Breast epithelium (tissue), 4 donors: ENCODE results near the gene LRRC8A. TPM values are rescaled to one million over a fixed set of nuclear protein-coding genes. Genes with fewer than 3 reads are reported as not detected.

ENCODE experiments used
- DNase-seq, 2 donors: peaks; one replicate each; pipeline ENCODE4 v3.0.0-alpha.2; 2019; ENCODE audit warnings: low spot score in 2 of 2
- H3K27ac ChIP-seq, 2 donors: fragments of 200-600 bp; sonication (generic) in 1 of 2; one replicate each; pipeline ENCODE4 v1.5.1; 2016 to 2019; ENCODE audit warnings: mild to moderate bottlenecking in 1 of 2
- H3K27me3 ChIP-seq, 2 donors: fragments of 200-600 bp; sonication (generic) in 1 of 2; one replicate each; pipeline versions ENCODE4 v1.5.1 to v1.6.0; 2017 to 2019; ENCODE audit warnings: control low read depth in 1 of 2, mild to moderate bottlenecking in 1 of 2
- H3K36me3 ChIP-seq: fragments of 200-600 bp; one replicate; pipeline ENCODE4 v1.5.1; 2019
- H3K4me1 ChIP-seq, 2 donors: fragments of 200-600 bp; sonication (generic); one replicate each; pipeline ENCODE4 v1.5.1; 2016 to 2019; ENCODE audit warnings: control low read depth in 1 of 2
- H3K4me3 ChIP-seq, 3 donors: fragments of 200-600 bp; sonication (generic); 1 replicate in 2 of 3; 2 replicates in 1 of 3; pipeline ENCODE4 v1.5.1; 2016 to 2019; ENCODE audit warnings: mild to moderate bottlenecking in 3 of 3, moderate library complexity in 2 of 3
- H3K9me3 ChIP-seq, 2 donors: fragments of 200-600 bp; sonication (generic) in 1 of 2; one replicate each; pipeline ENCODE4 v1.5.1; 2016 to 2019; ENCODE audit warnings: control low read depth in 1 of 2
- POLR2A ChIP-seq: fragments of 450-650 bp; IDR thresholded peaks from one replicate; pipeline ENCODE4 v1.6.1; 2016; ENCODE audit warnings: antibody characterized with exemption, mild to moderate bottlenecking, moderate library complexity
- POLR2AphosphoS5 ChIP-seq, 3 donors: sonication (generic); formaldehyde crosslinking; IDR thresholded peaks; one replicate each; pipeline ENCODE4 v1.6.1; 2017; ENCODE audit warnings: antibody characterized with exemption in 3 of 3
- intact Hi-C: fragments of 100-400 bp; cut with DNase I; formaldehyde crosslinking; loops from one replicate; pipeline ENCODE4 v1.15.1; 2023; ENCODE audit warnings: low total_unique reads
- total RNA-seq, 3 donors: library from RNA; depleted of rRNA; stranded (reverse); fragments of >200 nt; gene quantifications; one replicate each; pipeline ENCODE4 v1.1.0, GENCODE V29; 2016
- TF ChIP-seq, protein P1 (sequence below), 3 donors: fragments of 450-650 bp; IDR thresholded peaks; one replicate each; pipeline ENCODE4 v1.5.1; 2016 to 2017; ENCODE audit warnings: antibody characterized with exemption in 3 of 3, mild to moderate bottlenecking in 3 of 3, moderate library complexity in 3 of 3

LRRC8A gene
- total RNA-seq, 3 donors from 2014 or later = 26.1 to 52.7 (median 40.6) TPM

DNA sequence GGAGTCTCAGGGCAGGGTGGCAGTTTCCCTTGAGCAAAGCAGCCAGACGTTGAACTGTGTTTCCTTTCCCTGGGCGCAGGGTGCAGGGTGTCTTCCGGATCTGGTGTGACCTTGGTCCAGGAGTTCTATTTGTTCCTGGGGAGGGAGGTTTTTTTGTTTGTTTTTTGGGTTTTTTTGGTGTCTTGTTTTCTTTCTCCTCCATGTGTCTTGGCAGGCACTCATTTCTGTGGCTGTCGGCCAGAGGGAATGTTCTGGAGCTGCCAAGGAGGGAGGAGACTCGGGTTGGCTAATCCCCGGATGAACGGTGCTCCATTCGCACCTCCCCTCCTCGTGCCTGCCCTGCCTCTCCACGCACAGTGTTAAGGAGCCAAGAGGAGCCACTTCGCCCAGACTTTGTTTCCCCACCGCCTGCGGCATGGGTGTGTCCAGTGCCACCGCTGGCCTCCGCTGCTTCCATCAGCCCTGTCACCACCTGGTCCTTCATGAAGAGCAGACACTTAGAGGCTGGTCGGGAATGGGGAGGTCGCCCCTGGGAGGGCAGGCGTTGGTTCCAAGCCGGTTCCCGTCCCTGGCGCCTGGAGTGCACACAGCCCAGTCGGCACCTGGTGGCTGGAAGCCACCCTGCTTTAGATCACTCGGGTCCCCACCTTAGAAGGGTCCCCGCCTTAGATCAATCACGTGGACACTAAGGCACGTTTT lies 35.4 kb downstream of the LRRC8A start:
- H3K4me3 ChIP-seq = peak overlapping the region in 1 of 3 donors; percentile 28
- intact Hi-C loops = no loop called here
- peak; percentile 87 to 92 for DNase-seq
- TF ChIP-seq POLR2AphosphoS5 (IDR thresholded peaks at IDR 0.05) (peak; percentile 53 to 70 (median 55)), POLR2A (no peak)
- TF ChIP-seq, protein P1, sequence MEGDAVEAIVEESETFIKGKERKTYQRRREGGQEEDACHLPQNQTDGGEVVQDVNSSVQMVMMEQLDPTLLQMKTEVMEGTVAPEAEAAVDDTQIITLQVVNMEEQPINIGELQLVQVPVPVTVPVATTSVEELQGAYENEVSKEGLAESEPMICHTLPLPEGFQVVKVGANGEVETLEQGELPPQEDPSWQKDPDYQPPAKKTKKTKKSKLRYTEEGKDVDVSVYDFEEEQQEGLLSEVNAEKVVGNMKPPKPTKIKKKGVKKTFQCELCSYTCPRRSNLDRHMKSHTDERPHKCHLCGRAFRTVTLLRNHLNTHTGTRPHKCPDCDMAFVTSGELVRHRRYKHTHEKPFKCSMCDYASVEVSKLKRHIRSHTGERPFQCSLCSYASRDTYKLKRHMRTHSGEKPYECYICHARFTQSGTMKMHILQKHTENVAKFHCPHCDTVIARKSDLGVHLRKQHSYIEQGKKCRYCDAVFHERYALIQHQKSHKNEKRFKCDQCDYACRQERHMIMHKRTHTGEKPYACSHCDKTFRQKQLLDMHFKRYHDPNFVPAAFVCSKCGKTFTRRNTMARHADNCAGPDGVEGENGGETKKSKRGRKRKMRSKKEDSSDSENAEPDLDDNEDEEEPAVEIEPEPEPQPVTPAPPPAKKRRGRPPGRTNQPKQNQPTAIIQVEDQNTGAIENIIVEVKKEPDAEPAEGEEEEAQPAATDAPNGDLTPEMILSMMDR (IDR thresholded peaks at IDR 0.05) = no peak
- peak overlapping the region; percentile 92 to 93 for H3K27ac ChIP-seq
- no peaks in the 10 kb centered on the region for H3K36me3 ChIP-seq
- H3K9me3 ChIP-seq = no peaks in the 10 kb centered on the region
- peaks cover 15 to 28% of the 10 kb centered on the region in 2 donors for H3K4me1 ChIP-seq
- H3K27me3 ChIP-seq = no peaks in the 10 kb centered on the region

DNA sequence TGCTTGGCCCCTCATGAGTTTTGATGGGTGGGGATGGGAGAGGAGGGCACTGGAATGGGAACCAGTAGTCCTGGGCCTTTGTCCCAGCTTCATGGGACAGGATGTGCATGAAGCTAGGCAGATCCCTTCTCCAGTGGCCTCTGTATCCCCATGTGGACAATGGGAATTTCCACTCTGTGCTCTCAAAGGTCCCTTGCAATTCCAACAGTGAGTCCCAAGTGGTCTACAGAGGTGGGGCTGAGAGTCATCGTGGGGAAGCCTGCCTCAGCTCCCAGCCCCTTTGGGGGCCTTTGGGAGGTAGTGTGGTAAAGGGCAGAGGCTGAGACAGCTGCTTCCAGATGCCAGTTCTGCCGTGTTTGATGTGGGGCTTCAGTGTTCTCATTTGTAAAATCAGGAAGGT lies 37.0 kb downstream of the LRRC8A start:
- TF ChIP-seq, protein P1 (IDR thresholded peaks at IDR 0.05) = no peak
- TF ChIP-seq POLR2A (no peak), POLR2AphosphoS5 (IDR thresholded peaks at IDR 0.05) (no peak)
- intact Hi-C loops = loop anchor here (1.0 kb wide), 1 partner anchor 16 kb away; no protein-coding TSS in a partner anchor

DNA sequence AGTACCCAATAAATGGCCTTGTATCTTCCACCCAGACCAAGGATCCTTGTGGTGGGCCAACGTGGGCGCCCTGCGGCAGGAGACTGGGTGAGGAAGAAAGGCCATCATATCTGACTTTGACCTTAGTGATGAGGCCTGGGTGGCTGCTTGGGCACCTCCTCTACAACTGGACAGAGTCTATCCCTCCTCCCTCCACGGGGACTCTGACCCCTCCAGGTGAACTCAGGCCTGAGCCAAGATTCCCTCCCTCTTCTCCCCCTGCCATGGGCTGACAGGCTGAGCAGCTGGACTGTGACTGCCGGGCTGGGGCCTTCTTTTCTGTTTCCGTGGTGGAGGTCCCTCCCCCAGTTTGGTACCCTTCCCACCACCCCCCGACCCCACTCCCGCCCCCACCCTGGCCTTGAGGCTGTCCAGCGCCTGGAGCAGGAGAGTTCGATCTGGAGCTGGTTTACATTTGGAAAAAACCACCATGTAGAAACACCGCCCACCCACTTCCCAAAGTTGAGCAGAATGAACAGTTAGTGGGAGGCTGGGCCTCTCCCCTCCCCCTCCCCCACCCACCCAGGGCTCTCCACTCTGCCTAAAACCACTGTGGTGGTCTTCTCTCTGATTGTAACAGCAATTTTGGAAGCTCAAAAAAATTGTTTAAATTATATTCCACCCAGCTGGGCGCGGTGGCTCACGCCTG lies 37.6 kb downstream of the LRRC8A start:
- peaks cover 15 to 17% of the 10 kb centered on the region in 2 donors for H3K4me1 ChIP-seq
- no peak for DNase-seq
- no peak overlapping the region for H3K4me3 ChIP-seq
- H3K9me3 ChIP-seq = no peaks in the 10 kb centered on the region
- intact Hi-C loops = loop anchor here (1.0 kb wide), 1 partner anchor 16 kb away; no protein-coding TSS in a partner anchor
- no peak for TF ChIP-seq POLR2A
- TF ChIP-seq, protein P1 (IDR thresholded peaks at IDR 0.05) = no peak
- no peak for TF ChIP-seq POLR2AphosphoS5 (IDR thresholded peaks at IDR 0.05)
- no peaks in the 10 kb centered on the region for H3K36me3 ChIP-seq
- no peaks in the 10 kb centered on the region for H3K27me3 ChIP-seq
- peak overlapping the region; percentile 80 to 94 for H3K27ac ChIP-seq

More for the DNA sequence above, 37.0 kb downstream of the LRRC8A start:
- Histone ChIP-seq H3K4me3 (no peak overlapping the region), H3K27me3 (no peaks in the 10 kb centered on the region), H3K9me3 (no peaks in the 10 kb centered on the region), H3K36me3 (no peaks in the 10 kb centered on the region), H3K4me1 (peaks cover 15 to 17% of the 10 kb centered on the region in 2 donors), H3K27ac (peak overlapping the region; percentile 80 to 94)
- DNase-seq = no peak

DNA sequence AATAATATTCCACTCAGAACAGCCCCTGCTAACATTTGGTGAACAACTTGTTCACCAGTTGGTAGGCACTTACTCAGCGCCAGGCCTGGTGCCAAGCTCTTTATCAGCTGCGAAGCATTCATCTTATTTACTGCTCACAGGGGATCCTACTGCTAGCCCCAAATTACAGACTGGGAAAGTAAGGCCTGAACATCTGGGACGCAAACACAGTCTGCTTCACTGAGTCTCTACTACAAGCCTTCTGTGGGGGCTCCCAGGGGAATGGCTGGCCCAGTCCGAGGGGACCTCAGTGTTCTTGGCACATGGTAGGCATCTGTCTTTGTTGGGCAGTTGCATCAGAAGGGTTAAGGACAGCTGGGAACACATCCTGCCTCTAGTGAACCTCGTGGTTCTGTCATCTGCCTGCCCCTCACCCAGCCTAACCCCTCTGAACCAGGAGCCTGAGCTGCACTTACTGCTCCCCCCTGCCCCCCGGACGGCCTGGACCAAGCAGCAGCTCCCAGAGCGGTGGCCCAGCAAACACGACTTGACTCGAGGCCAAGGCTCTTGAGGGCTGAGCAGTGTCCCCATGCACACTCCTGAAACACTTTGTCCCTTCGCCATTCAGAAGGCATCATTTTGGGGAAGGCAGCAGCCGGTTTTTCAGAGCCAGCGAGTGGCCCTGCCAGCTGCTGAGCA lies 38.6 kb downstream of the LRRC8A start, which contains the start of gene PHYHD1:
TSS of gene PHYHD1 (plus strand) at position 602 of the 678 bp plus-strand sequence. CDS start 1,342 bp downstream, outside the sequence.
- H3K27me3 ChIP-seq = no peaks in the 10 kb centered on the region
- peak within 1 kb of the TSS; percentile 56 to 83 (median 67) for H3K4me3 ChIP-seq
- peaks cover 13 to 16% of the 10 kb centered on the region in 2 donors for H3K4me1 ChIP-seq
- intact Hi-C loops = no loop called here
- H3K27ac ChIP-seq = peak within 1 kb of the TSS; percentile 94 to 96
- peak in 1 of 2 donors; percentile 40 for DNase-seq
- TF ChIP-seq POLR2A = no peak
- peak in 2 of 3 donors; percentile 11 to 58 for TF ChIP-seq POLR2AphosphoS5 (IDR thresholded peaks at IDR 0.05)
- no peaks in the 10 kb centered on the region for H3K36me3 ChIP-seq
- H3K9me3 ChIP-seq = no peaks in the 10 kb centered on the region

DNA sequence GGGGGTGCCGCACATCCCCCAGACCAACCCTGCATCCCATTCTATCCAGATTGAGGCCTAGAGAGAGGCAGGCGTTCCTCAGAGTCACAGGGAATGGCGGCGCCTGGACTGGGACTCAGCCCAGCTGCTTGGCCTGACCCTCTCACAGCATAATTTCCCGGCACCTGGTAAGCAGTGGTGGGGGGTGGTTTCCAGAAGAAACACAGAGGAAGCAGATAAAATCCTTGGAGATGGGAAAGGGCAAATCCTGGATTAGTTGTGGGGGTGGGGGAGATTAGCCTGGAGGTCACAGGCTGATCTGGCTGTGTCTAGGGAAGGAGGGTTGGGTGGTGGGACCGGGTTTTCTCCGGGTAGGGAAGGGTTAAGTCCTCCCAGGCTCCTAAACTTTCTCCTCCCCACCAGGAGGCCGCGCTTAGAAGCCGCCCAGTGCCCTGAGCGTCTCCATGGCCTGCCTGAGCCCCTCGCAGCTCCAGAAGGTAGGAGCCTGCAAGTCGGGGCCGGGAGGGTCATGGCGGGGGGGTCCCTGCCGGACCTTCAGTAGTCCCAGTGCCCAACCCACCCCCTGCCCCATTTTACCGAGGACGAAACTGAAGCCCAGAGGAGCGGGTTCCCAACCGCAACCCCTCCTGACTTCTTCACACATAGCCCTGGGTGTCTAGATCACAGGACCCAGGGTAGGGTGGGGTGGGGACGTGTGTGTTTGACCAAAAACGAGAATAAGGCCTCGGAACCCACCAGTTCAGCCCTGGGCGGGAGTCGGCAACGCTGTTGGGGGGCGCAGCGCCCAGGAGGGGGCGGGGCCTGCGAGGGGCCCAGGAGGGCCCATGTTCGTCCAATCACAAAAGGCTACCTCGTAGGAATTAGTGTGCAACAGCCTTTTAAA lies 40.2 kb downstream of the LRRC8A start:
- Histone ChIP-seq H3K27me3 (no peaks in the 10 kb centered on the region), H3K36me3 (no peaks in the 10 kb centered on the region), H3K9me3 (no peaks in the 10 kb centered on the region), H3K27ac (peak overlapping the region; percentile 94 to 96), H3K4me3 (peak overlapping the region; percentile 56 to 83 (median 67)), H3K4me1 (peaks cover 0 to 3% of the 10 kb centered on the region in 2 donors)
- TF ChIP-seq, protein P1 (IDR thresholded peaks at IDR 0.05) = peak in 2 of 3 donors; percentile 23 to 27
- peak in 1 of 3 donors; percentile 40 for TF ChIP-seq POLR2AphosphoS5 (IDR thresholded peaks at IDR 0.05)
- no peak for TF ChIP-seq POLR2A
- intact Hi-C loops = no loop called here
- DNase-seq = peak in 1 of 2 donors; percentile 39
